Endothelial cell (in vitro differentiated cells): ENCODE data around the gene ABO. TPM values are rescaled to one million over a fixed set of nuclear protein-coding genes. Genes with fewer than 3 reads are reported as not detected.
A peak's percentile ranks its signal among the peaks of the same experiment; 100 is the strongest.
"Not testable (repeated sequence)": the region's sequence is repeated elsewhere in the genome, so short reads cannot be mapped to it uniquely, and the experiment has no call there.

Experiments used
- DNase-seq: peaks from one replicate; pipeline ENCODE4 v3.0.0; 2021; ENCODE audit warnings: low spot score
- H3K27ac Mint-ChIP-seq: one replicate; pipeline ENCODE4 v1.8.0; 2021; ENCODE audit warnings: mixed read lengths, inconsistent platforms; ENCODE audit not compliant: unreplicated experiment
- H3K27me3 Mint-ChIP-seq: one replicate; pipeline ENCODE4 v1.8.0; 2021; ENCODE audit warnings: mild to moderate bottlenecking, moderate library complexity, mixed read lengths, inconsistent platforms; ENCODE audit not compliant: unreplicated experiment
- H3K36me3 Mint-ChIP-seq: one replicate; pipeline ENCODE4 v1.8.0; 2021; ENCODE audit warnings: mild to moderate bottlenecking, low read depth, mixed read lengths, inconsistent platforms; ENCODE audit not compliant: unreplicated experiment
- H3K4me1 Mint-ChIP-seq: one replicate; pipeline ENCODE4 v1.8.0; 2021; ENCODE audit warnings: mild to moderate bottlenecking, mixed read lengths, inconsistent platforms; ENCODE audit not compliant: unreplicated experiment
- H3K4me3 Mint-ChIP-seq: one replicate; pipeline ENCODE4 v1.8.0; 2021; ENCODE audit warnings: mild to moderate bottlenecking, mixed read lengths, inconsistent platforms; ENCODE audit not compliant: unreplicated experiment
- H3K9me3 Mint-ChIP-seq: one replicate; pipeline ENCODE4 v1.8.0; 2021; ENCODE audit warnings: mixed read lengths, inconsistent platforms; ENCODE audit not compliant: unreplicated experiment
- total RNA-seq: library from RNA; stranded (reverse); fragmentation: NEBNext Ultra II Directional; extraction: Animal tissue kit (Norgen Biotek cat#: 25700); gene quantifications from one replicate; pipeline ENCODE4 v1.2.1, GENCODE V29; 2021; ENCODE audit not compliant: unreplicated experiment
- TF ChIP-seq, protein P1 (sequence below): fragments of 200-600 bp; sonication (generic); IDR thresholded peaks from one replicate; pipeline ENCODE4 v1.5.0; 2021; ENCODE audit warnings: antibody characterized with exemption; ENCODE audit not compliant: unreplicated experiment

The ABO gene
- total RNA-seq, 1 donor from 2014 or later, result 1.4 TPM

DNA sequence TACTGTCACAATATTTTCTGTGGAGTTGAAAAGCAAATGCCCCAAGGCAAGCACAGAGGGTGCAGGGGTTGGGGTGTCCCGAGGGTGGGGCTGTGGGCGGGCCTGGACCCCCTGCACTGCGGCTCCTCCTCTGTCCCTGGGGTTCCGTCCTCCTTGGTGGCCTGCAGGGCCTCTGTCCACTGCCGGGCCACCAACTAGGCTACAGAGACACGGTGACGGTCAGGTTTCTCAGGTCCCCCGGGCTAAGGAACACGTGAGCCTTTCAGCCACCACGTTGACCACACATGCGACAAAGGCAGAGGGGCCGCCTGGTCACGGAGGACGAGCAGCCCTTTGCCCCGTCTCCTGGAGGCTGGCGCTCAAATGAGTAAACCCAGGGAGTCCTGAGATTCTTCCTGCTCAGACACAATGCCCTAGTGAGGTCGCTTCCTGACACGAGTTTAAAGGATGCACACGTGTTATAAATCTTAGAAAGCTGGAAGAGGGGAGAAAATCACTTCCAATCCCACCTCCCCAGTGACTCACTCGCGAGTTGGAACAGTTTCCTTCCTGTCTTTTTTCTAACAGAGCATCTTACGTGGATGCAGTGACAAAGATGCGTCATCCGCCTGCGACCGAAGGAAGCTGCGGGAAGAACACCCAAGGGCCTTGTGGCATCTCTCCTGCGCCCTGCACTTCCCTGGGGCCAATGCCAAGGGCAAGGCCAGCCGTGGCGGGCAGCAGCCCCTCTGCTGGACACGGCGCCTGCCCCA, 41.1 kb downstream of the ABO start:
- Mint-ChIP-seq H3K27ac (peak overlapping the region; percentile 84), H3K4me3 (no peak overlapping the region), H3K36me3 (no peaks in the 10 kb centered on the region), H3K4me1 (peaks cover 26% of the 10 kb centered on the region), H3K9me3 (no peaks in the 10 kb centered on the region), H3K27me3 (peaks cover 4% of the 10 kb centered on the region)
- DNase-seq, result no peak
- TF ChIP-seq, protein P1, sequence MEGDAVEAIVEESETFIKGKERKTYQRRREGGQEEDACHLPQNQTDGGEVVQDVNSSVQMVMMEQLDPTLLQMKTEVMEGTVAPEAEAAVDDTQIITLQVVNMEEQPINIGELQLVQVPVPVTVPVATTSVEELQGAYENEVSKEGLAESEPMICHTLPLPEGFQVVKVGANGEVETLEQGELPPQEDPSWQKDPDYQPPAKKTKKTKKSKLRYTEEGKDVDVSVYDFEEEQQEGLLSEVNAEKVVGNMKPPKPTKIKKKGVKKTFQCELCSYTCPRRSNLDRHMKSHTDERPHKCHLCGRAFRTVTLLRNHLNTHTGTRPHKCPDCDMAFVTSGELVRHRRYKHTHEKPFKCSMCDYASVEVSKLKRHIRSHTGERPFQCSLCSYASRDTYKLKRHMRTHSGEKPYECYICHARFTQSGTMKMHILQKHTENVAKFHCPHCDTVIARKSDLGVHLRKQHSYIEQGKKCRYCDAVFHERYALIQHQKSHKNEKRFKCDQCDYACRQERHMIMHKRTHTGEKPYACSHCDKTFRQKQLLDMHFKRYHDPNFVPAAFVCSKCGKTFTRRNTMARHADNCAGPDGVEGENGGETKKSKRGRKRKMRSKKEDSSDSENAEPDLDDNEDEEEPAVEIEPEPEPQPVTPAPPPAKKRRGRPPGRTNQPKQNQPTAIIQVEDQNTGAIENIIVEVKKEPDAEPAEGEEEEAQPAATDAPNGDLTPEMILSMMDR, result no peak

DNA sequence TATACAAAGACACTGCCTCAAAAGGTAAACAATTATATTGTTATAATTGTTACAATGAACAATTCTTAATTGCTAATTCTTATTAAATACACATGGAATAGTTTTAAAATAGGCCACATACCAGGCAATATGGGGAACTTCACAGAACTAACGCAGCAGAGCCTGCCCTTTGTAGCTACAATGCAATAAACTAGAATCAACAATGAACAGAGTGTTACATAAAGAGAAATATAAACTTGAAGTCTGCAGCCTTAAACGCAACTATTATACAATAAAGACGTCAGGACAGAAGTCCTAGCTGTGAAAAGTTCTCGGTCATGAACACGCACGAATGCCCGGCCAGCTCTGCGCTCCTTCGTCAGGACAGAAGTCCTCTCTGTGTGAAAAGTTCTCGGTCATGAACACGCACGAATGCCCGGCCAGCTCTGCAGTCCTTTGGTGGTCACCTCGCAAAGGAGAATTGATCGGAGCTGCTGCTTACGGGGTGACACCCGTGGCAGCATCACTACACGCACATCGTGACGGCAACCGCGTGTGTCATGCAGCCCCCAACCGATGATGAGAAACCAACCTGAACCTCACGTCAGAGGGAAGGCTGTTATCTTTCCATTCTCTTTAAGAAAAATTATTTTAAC, 43.0 kb downstream of the ABO start:
- not testable (repeated sequence) for H3K27me3 Mint-ChIP-seq, DNase-seq, H3K36me3 Mint-ChIP-seq, H3K27ac Mint-ChIP-seq, H3K4me3 Mint-ChIP-seq, H3K9me3 Mint-ChIP-seq
- H3K4me1 Mint-ChIP-seq, result peaks cover 15% of the 10 kb centered on the region

DNA sequence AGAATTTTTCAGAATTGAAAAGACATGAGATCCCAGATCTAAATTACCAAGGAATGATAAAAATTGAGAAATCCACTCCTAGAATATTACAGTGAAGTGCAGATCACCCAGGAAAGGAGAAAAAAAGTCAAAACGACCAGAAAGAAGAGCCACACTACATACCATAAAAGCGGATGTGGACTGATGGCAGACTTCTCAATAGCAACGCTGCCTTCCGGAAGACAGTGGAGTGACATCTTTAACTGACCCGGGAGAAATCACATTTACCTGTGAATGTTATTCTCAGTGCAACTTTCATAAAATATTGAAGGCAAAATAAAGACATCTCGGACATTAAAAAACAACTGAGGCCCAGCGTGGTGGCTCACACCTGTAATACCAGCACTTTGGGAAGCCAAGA, 44.5 kb downstream of the ABO start:
- not testable (repeated sequence) for H3K9me3 Mint-ChIP-seq, DNase-seq, H3K27ac Mint-ChIP-seq, H3K27me3 Mint-ChIP-seq, H3K4me3 Mint-ChIP-seq, H3K36me3 Mint-ChIP-seq
- H3K4me1 Mint-ChIP-seq, result peaks cover 13% of the 10 kb centered on the region

DNA sequence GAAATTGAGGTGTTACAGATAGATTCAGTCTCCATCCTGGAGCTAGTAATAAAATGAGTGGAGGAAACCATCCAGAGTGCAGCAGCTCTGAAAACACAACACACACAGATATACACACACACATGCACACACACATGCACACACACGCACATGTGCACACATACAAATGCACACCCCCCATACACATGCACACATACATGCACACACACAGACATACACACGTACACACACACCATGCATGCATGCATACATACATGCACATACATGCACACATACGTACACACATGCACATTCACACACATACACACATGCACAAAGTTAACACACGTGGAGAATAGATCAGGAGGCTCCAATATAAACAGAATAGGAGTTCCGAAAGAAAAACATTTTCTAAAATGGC, 44.9 kb downstream of the ABO start:
- DNase-seq, result no peak
- Mint-ChIP-seq H3K4me1 (peaks cover 13% of the 10 kb centered on the region), H3K9me3 (no peaks in the 10 kb centered on the region), H3K4me3 (no peak overlapping the region), H3K36me3 (no peaks in the 10 kb centered on the region), H3K27ac (no peak overlapping the region), H3K27me3 (no peaks in the 10 kb centered on the region)
- TF ChIP-seq, protein P1, result no peak

DNA sequence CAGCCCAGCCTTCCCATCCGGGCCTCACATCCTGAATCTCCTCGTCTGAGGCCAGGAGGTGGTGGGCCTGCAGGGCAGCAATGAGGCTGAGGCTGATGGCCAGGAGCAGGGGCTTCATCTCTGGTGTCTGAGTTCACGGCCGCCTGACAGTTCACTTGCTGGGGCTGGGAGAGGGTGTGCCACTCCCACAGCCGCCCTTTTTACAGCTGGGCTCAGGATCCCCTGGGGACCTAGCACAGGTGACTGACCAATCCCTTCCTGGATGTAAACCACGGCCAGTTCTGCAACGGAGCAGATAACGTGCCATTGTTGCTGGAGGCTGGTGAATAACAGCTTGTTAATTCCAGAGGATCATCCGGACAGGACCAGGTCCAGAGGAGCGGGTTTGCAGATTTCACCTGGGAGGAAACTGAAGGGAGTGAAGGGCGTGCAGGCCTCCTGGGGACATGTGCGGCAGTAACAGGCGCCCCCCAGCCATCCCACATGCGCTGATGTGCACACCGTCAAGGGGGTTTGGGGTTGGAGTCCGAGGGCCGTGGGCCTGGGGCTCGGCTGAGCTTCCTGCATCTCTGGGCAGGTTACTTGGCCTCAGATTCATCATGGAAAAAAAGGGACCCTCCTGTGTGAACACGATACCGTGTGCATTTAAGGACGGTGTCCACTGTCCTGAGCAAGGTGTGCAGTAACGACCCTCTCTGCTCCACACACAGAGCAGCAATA, 46.4 kb downstream of the ABO start:
- H3K4me1 Mint-ChIP-seq, H3K4me3 Mint-ChIP-seq, H3K27ac Mint-ChIP-seq, H3K9me3 Mint-ChIP-seq, H3K27me3 Mint-ChIP-seq, DNase-seq, H3K36me3 Mint-ChIP-seq: not testable (repeated sequence)

DNA sequence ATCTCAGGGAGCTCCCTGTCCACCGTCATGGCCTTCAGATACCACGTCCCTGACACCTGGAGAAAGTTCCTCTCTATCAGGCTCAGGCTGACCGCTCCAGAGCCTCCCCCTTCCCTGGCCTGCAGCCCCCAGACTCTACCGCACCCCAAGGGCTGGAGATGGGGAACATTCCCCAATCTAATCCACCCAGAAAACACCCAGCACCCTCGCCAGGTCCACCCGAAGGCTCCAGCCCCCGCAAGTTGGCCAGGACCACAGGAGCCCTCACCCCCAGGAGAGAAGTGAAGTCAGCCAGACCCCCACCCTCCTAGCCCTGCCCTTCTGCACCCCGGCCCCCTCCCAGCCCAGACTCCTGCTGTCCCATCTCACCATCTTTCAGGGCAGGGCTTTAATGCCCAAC, 47.0 kb downstream of the ABO start:
- H3K27ac Mint-ChIP-seq, H3K36me3 Mint-ChIP-seq, H3K4me3 Mint-ChIP-seq, DNase-seq, H3K4me1 Mint-ChIP-seq, H3K27me3 Mint-ChIP-seq, H3K9me3 Mint-ChIP-seq: not testable (repeated sequence)
